Smooth muscle cell (in vitro differentiated cells): Measurements from ENCODE around the gene NSUN2. TPM values are rescaled to one million over a fixed set of nuclear protein-coding genes. Genes with fewer than 3 reads are reported as not detected.

Source experiments
- DNase-seq: peaks from one replicate; lab custom pipeline; 2025; ENCODE audit not compliant: unreplicated experiment; lab: John Stamatoyannopoulos, UW
- H2AFZ ChIP-seq: fragments of 200-600 bp; sonication (generic); 2 replicates; pipeline ENCODE4 v1.6.0; 2016; ENCODE audit warnings: antibody characterized with exemption, low read depth, mild to moderate bottlenecking
- H3F3A ChIP-seq: fragments of 200-600 bp; sonication (generic); 2 replicates; pipeline ENCODE4 v1.6.0; 2017; ENCODE audit warnings: antibody characterized with exemption, low read depth
- H3K27ac ChIP-seq: fragments of 200-600 bp; sonication (generic); 2 replicates; pipeline ENCODE4 v1.5.1; 2016; ENCODE audit warnings: low read depth, mild to moderate bottlenecking
- H3K27me3 ChIP-seq: fragments of 200-600 bp; sonication (generic); 2 replicates; pipeline ENCODE4 v1.6.1; 2016; ENCODE audit warnings: low read depth, mild to moderate bottlenecking
- H3K36me3 ChIP-seq: fragments of 200-600 bp; sonication (generic); 2 replicates; pipeline ENCODE4 v1.5.1; 2016; ENCODE audit warnings: low read depth
- H3K4me1 ChIP-seq: fragments of 200-600 bp; sonication (generic); 2 replicates; pipeline ENCODE4 v1.5.1; 2016; ENCODE audit warnings: low read depth
- H3K4me2 ChIP-seq: fragments of 200-600 bp; sonication (generic); 2 replicates; pipeline ENCODE4 v1.6.0; 2016; ENCODE audit warnings: mild to moderate bottlenecking
- H3K4me3 ChIP-seq: fragments of 200-600 bp; sonication (generic); 2 replicates; pipeline ENCODE4 v1.5.1; 2016; ENCODE audit warnings: mild to moderate bottlenecking
- H3K79me2 ChIP-seq: fragments of 200-600 bp; sonication (generic); 2 replicates; pipeline ENCODE4 v1.6.0; 2016; ENCODE audit warnings: low read depth, mild to moderate bottlenecking
- H3K9ac ChIP-seq: fragments of 200-600 bp; sonication (generic); 2 replicates; pipeline ENCODE4 v1.6.0; 2016; ENCODE audit warnings: low read depth
- H3K9me3 ChIP-seq: fragments of 200-600 bp; sonication (generic); replicated peaks from 2 replicates; pipeline ENCODE4 v1.5.1; 2016; ENCODE audit warnings: low read depth
- H4K20me1 ChIP-seq: fragments of 200-600 bp; sonication (generic); 2 replicates; pipeline ENCODE4 v1.6.0; 2016; ENCODE audit warnings: low read depth
- WGBS: methylation state at CpG from one replicate; pipeline ENCODE4 v1.1.7; 2016; ENCODE audit warnings: low lambda C conversion rate; 5-methylcytosine and 5-hydroxymethylcytosine counted together
- polyA plus RNA-seq: library from polyadenylated mRNA; unstranded; fragments of >200 nt; fragmentation: Nextera tagmentation; extraction: Ambion mirVana; gene quantifications from 2 replicates; pipeline ENCODE4 v1.2.1, GENCODE V29; 2016
- total RNA-seq: library from RNA; depleted of rRNA; stranded (reverse); fragments of >200 nt; gene quantifications from 2 replicates; pipeline ENCODE4 v1.2.3, GENCODE V29; 2014
- TF ChIP-seq, protein P1 (sequence below): fragments of 200-600 bp; sonication (generic); IDR thresholded peaks from 2 replicates; pipeline ENCODE4 v1.5.1; 2017; ENCODE audit warnings: borderline replicate concordance, mild to moderate bottlenecking, antibody characterized with exemption; ENCODE audit not compliant: insufficient read depth, poor library complexity, severe bottlenecking

Gene NSUN2
- total and polyA plus RNA-seq, 2 experiments from 2014 or later: 29.3 to 34.4 TPM

DNA sequence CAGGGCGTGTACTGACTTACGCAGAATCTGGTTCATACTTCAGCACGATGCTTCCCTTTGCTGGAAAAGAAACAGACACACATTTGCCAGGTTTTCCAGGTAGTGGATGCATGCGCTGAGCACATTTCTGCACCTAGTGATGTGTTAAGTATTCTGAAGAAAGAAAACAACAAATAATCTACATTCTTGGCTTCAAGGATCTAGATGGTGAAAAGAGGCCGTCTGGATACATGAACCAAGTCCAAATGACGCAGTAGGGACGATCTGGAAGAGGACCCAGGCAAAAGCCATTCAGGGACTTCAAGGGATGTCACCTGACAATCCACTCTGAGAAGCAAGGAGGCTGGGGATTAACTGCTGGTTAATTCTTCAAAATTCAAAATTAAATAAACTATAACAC is 30.4 kb downstream of the NSUN2 start:
- Histone ChIP-seq H3K9ac (no peak overlapping the region), H3K4me2 (no peak overlapping the region), H3K4me1 (no peaks in the 10 kb centered on the region), H3K9me3 (no peaks in the 10 kb centered on the region), H3F3A (no peaks in the 10 kb centered on the region), H3K4me3 (no peak overlapping the region), H3K79me2 (no peaks in the 10 kb centered on the region), H3K27ac (no peak overlapping the region), H3K36me3 (peaks cover 12% of the 10 kb centered on the region), H2AFZ (no peak overlapping the region), H4K20me1 (peaks cover 7% of the 10 kb centered on the region), H3K27me3 (no peaks in the 10 kb centered on the region)
- DNase-seq: no peak
- 93% methylated on average over 7 of the region's 7 CpGs for WGBS
- TF ChIP-seq, protein P1, sequence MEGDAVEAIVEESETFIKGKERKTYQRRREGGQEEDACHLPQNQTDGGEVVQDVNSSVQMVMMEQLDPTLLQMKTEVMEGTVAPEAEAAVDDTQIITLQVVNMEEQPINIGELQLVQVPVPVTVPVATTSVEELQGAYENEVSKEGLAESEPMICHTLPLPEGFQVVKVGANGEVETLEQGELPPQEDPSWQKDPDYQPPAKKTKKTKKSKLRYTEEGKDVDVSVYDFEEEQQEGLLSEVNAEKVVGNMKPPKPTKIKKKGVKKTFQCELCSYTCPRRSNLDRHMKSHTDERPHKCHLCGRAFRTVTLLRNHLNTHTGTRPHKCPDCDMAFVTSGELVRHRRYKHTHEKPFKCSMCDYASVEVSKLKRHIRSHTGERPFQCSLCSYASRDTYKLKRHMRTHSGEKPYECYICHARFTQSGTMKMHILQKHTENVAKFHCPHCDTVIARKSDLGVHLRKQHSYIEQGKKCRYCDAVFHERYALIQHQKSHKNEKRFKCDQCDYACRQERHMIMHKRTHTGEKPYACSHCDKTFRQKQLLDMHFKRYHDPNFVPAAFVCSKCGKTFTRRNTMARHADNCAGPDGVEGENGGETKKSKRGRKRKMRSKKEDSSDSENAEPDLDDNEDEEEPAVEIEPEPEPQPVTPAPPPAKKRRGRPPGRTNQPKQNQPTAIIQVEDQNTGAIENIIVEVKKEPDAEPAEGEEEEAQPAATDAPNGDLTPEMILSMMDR: no peak

- WGBS: 98% methylated on average over 11 of the region's 11 CpGs
- no peak overlapping the region for H3K27ac ChIP-seq
- H3K4me2 ChIP-seq: no peak overlapping the region
- DNase-seq: no peak
- no peaks in the 10 kb centered on the region for H3K79me2 ChIP-seq
- TF ChIP-seq, protein P1: no peak
- H3K27me3 ChIP-seq: no peaks in the 10 kb centered on the region
- H3K4me3 ChIP-seq: no peak overlapping the region
- H4K20me1 ChIP-seq: peaks cover under 1% of the 10 kb centered on the region
- no peaks in the 10 kb centered on the region for H3K9me3 ChIP-seq
- H3F3A ChIP-seq: no peaks in the 10 kb centered on the region
- H2AFZ ChIP-seq: no peak overlapping the region
- peaks cover 12% of the 10 kb centered on the region for H3K36me3 ChIP-seq
- H3K4me1 ChIP-seq: no peaks in the 10 kb centered on the region
- no peak overlapping the region for H3K9ac ChIP-seq
Measured at GRCh38 chr5:6601816-6602215, 31.0 kb downstream of the NSUN2 start.

DNA sequence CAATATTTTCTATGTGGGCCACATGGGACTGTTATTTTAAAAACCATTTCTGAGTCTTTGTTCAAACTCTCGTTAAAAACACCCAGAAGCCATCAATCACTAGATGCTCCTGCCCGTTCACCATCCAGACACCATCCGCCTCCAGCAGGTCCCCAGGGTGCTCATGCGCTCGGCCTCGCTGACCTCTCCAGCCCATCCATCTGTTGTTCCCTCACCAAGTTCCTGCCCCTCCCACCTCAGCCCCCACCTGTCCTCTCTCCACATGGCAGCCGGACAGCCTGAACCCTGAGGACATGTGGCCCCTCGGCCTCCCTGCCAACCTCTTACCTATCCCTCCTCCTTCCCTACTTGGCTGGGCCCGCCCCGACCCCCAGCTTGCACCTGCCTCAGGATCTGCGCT is 31.6 kb downstream of the NSUN2 start:
- WGBS: 98% methylated on average over 11 of the region's 11 CpGs
- Histone ChIP-seq H3K79me2 (no peaks in the 10 kb centered on the region), H3F3A (no peaks in the 10 kb centered on the region), H3K4me3 (no peak overlapping the region), H3K9ac (no peak overlapping the region), H3K27me3 (no peaks in the 10 kb centered on the region), H3K27ac (no peak overlapping the region), H3K4me1 (no peaks in the 10 kb centered on the region), H3K9me3 (no peaks in the 10 kb centered on the region), H3K36me3 (peaks cover 12% of the 10 kb centered on the region), H4K20me1 (no peaks in the 10 kb centered on the region), H2AFZ (no peak overlapping the region), H3K4me2 (no peak overlapping the region)
- TF ChIP-seq, protein P1: no peak
- no peak for DNase-seq

- Histone ChIP-seq H3K27me3 (no peaks in the 10 kb centered on the region), H3K9ac (no peak overlapping the region), H3K4me2 (no peak overlapping the region), H3F3A (no peaks in the 10 kb centered on the region), H3K9me3 (no peaks in the 10 kb centered on the region), H2AFZ (no peak overlapping the region), H3K36me3 (peaks cover 12% of the 10 kb centered on the region), H4K20me1 (no peaks in the 10 kb centered on the region), H3K4me3 (no peak overlapping the region), H3K4me1 (no peaks in the 10 kb centered on the region), H3K27ac (no peak overlapping the region), H3K79me2 (no peaks in the 10 kb centered on the region)
- TF ChIP-seq, protein P1: no peak
- WGBS: 97% methylated on average over 8 of the region's 8 CpGs
- DNase-seq: no peak
Measured at GRCh38 chr5:6599739-6600138, 33.1 kb downstream of the NSUN2 start.
